Activated B cell treated with CpG ODN at 0.5 μM for 24 hours (primary cell): Measurements from ENCODE around the gene RPL7A. TPM values are rescaled to one million over a fixed set of nuclear protein-coding genes. Genes with fewer than 3 reads are reported as not detected.

Experiments used
- ATAC-seq: fragments of 200-7000 bp; cut with Tn5 transposase; one replicate; pipeline ENCODE4 v1.10.0; 2021; ENCODE audit warnings: low read depth, mild to moderate bottlenecking, moderate library complexity
- CTCF ChIA-PET: fragments of 350-600 bp; sonication (Branson Sonifier 250); formaldehyde crosslinking; loops from one replicate; lab custom pipeline; 2021; ENCODE audit warnings: antibody characterized with exemption; lab: Charles Lee
- POLR2A ChIA-PET: fragments of 350-600 bp; sonication (Branson Sonifier 250); formaldehyde crosslinking; loops from one replicate; lab custom pipeline; 2021; ENCODE audit warnings: antibody characterized with exemption; lab: Charles Lee
- DNase-seq: peaks from one replicate; pipeline ENCODE4 v3.0.0; 2022
- H3K27ac Mint-ChIP-seq: one replicate; pipeline ENCODE4 v1.8.0; 2020; ENCODE audit warnings: mixed read lengths
- H3K27me3 Mint-ChIP-seq: one replicate; pipeline ENCODE4 v1.8.0; 2021; ENCODE audit warnings: mixed read lengths
- H3K36me3 Mint-ChIP-seq: one replicate; pipeline ENCODE4 v1.8.0; 2021; ENCODE audit warnings: low read depth, mixed read lengths
- H3K4me1 Mint-ChIP-seq: one replicate; pipeline ENCODE4 v1.8.0; 2021; ENCODE audit warnings: mixed read lengths
- H3K4me3 Mint-ChIP-seq: one replicate; pipeline ENCODE4 v1.8.0; 2020; ENCODE audit warnings: mild to moderate bottlenecking, mixed read lengths
- H3K9me3 Mint-ChIP-seq: one replicate; pipeline ENCODE4 v1.8.0; 2020; ENCODE audit warnings: mixed read lengths
- intact Hi-C: fragments of 100-400 bp; cut with micrococcal nuclease; formaldehyde crosslinking; loops from one replicate; pipeline ENCODE4 v1.15.1; 2024
- total RNA-seq: library from RNA; stranded (reverse); gene quantifications from 2 replicates; pipeline ENCODE4 v1.2.3, GENCODE V29; 2022
- TF ChIP-seq, protein P1 (sequence below): fragments of 200-600 bp; IDR thresholded peaks from one replicate; pipeline ENCODE4 v1.8.0; 2022; ENCODE audit warnings: antibody characterized with exemption, mild to moderate bottlenecking

RPL7A gene
- total RNA-seq, 1 donor from 2014 or later, result 3,786 TPM

DNA sequence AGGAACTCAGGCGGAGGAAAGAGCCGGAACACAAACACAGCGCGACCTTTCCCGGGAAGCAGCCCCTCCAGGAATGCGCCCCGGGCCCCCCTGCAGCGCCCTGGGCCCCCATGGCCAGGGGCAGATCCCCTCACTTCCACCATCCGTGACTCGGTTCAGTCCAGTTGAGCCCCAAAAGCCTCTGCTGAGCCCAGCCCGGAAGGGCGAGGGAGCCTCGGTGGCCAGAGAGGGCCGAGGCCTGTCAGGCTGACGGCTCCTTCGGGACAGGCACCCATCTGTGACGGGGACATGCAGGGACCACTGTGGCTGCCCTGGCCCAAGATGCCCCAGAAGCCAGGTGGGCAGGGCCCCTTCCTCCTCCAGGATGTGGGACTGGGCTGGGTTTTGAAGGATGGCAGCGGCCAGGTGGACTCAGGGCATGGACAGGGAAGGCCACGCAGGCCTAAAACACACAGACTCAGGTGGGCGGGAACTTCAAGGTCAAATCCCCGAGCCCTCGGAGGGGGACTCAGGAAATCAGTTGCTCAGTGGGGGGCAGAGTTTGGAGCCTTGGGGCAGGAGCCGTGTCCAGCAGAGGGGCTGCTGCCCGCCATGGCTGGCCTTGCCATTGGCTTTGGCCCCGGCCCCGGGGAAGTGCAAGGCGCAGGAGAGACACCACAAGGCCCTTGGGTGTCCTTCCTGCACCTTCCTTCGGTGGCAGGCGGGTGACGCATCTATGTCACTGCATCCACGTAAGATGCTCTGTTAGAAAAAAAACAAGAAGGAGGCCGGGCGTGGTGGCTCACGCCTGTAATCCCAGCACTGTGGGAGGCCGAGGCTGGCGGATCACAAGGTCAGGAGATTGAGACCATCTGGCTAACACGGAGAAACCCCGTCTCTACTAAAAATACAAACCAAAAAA is 43.3 kb upstream of the RPL7A start:
- H3K27ac Mint-ChIP-seq, result no peak overlapping the region
- TF ChIP-seq, protein P1, sequence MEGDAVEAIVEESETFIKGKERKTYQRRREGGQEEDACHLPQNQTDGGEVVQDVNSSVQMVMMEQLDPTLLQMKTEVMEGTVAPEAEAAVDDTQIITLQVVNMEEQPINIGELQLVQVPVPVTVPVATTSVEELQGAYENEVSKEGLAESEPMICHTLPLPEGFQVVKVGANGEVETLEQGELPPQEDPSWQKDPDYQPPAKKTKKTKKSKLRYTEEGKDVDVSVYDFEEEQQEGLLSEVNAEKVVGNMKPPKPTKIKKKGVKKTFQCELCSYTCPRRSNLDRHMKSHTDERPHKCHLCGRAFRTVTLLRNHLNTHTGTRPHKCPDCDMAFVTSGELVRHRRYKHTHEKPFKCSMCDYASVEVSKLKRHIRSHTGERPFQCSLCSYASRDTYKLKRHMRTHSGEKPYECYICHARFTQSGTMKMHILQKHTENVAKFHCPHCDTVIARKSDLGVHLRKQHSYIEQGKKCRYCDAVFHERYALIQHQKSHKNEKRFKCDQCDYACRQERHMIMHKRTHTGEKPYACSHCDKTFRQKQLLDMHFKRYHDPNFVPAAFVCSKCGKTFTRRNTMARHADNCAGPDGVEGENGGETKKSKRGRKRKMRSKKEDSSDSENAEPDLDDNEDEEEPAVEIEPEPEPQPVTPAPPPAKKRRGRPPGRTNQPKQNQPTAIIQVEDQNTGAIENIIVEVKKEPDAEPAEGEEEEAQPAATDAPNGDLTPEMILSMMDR, result no peak
- DNase-seq, result no peak

DNA sequence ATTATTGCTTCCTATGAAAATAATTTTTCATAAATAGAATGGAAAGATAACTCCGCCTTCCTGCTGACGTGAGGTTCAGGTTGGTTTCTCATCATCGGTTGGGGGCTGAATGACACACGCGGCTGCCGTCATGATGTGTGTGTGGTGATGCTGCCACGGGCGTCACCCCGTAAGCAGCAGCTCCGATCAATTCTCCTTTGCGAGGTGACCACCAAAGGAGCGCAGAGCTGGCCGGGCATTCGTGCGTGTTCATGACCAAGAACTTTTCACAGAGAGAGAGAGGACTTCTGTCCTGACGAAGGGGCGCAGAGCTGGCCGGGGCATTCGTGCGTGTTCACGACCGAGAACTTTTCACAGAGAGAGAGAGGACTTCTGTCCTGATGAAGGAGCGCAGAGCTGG is 42.3 kb upstream of the RPL7A start:
- POLR2A ChIA-PET, result no interaction called here
- CTCF ChIA-PET, result no interaction called here
- Mint-ChIP-seq H3K4me3 (no peak overlapping the region), H3K27me3 (peaks cover 14% of the 10 kb centered on the region), H3K4me1 (no peaks in the 10 kb centered on the region), H3K27ac (no peak overlapping the region), H3K36me3 (no peaks in the 10 kb centered on the region), H3K9me3 (no peaks in the 10 kb centered on the region)
- intact Hi-C loops, result no loop called here
- no peak for ATAC-seq
- DNase-seq, result no peak
- TF ChIP-seq, protein P1, result no peak

More for the DNA sequence above, 43.3 kb upstream of the RPL7A start:
- Mint-ChIP-seq H3K36me3 (no peaks in the 10 kb centered on the region), H3K27me3 (peaks cover 10% of the 10 kb centered on the region), H3K4me3 (no peak overlapping the region), H3K4me1 (no peaks in the 10 kb centered on the region), H3K9me3 (no peaks in the 10 kb centered on the region)
- POLR2A ChIA-PET, result no interaction called here
- CTCF ChIA-PET, result no interaction called here
- no peak for ATAC-seq
- intact Hi-C loops, result no loop called here

DNA sequence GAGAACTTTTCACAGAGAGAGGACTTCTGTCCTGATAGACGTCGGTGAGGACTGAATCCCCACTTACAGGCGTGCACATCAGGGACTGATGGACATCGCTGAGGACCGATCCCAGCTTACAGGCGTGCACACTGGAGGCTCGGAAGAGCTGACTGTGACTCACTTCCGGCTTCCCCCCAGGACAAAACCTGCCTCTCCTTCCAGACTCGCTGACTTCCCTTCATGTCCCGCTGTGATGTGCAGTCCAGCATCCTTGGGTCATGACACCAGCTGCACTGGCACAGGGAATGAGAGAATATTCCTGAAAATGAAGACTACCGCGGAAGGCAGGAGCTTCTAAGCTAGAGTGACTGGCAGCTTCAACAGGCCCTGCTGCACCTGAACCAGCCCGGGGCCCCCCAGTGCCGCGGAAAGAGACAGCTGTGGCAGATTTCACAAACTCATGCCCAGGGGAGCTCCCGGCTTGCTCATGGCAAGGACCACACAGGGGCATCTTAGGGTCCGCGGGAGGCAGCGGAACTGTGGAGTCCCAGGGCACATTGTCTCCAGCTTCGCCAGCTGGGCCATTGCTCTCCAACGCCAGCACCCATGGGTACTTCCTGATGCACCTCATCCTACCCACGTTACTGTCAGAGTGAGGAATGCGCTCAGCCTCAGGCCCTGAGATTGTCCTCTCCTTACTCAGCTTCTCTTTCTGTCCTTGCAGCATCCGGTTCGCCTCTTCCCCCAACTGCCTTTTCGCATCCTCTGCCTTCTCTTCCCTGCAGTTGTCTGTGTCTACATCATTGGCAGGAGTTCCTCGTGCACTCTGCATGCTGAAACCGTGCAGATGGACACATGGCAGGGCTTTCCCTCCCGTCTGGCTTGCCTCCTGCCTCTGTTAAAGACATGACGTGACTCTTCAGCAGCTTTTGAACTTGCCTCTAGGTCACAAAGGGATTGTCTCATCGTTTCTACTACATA is 41.5 kb upstream of the RPL7A start:
- TF ChIP-seq, protein P1, result no peak
- DNase-seq (no peak), ATAC-seq (no peak)
- no peaks in the 10 kb centered on the region for H3K36me3 Mint-ChIP-seq
- CTCF ChIA-PET, result no interaction called here
- H3K27me3 Mint-ChIP-seq, result peaks cover 16% of the 10 kb centered on the region
- H3K27ac Mint-ChIP-seq, result no peak overlapping the region
- no peaks in the 10 kb centered on the region for H3K4me1 Mint-ChIP-seq
- no peaks in the 10 kb centered on the region for H3K9me3 Mint-ChIP-seq
- H3K4me3 Mint-ChIP-seq, result no peak overlapping the region
- POLR2A ChIA-PET, result no interaction called here
- intact Hi-C loops, result no loop called here

DNA sequence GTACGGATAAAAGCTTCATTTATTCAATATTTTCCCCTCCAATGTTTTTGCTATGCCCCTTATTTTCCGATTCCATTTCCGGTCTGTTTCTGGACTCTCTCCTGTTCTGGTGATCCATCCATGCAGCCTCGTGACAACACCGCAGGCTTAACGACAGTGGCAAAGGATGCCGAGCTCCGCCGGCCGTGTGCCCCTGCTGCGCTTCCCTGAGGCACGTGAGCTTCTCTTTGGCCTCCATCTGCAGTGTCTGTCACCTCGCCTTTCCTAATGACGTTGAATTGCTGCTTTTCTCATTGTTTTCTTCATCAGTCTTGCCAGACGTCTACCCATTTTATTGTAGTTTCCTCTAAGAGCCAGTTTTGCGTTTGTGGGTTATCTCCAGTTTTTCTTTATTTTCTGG is 40.7 kb upstream of the RPL7A start:
- intact Hi-C loops, result no loop called here
- Mint-ChIP-seq H3K27ac (no peak overlapping the region), H3K27me3 (peaks cover 16% of the 10 kb centered on the region), H3K9me3 (no peaks in the 10 kb centered on the region), H3K4me1 (no peaks in the 10 kb centered on the region), H3K36me3 (no peaks in the 10 kb centered on the region), H3K4me3 (no peak overlapping the region)
- ChIA-PET POLR2A (no interaction called here), CTCF (no interaction called here)
- no peak for ATAC-seq
- DNase-seq, result no peak
- TF ChIP-seq, protein P1, result no peak

DNA sequence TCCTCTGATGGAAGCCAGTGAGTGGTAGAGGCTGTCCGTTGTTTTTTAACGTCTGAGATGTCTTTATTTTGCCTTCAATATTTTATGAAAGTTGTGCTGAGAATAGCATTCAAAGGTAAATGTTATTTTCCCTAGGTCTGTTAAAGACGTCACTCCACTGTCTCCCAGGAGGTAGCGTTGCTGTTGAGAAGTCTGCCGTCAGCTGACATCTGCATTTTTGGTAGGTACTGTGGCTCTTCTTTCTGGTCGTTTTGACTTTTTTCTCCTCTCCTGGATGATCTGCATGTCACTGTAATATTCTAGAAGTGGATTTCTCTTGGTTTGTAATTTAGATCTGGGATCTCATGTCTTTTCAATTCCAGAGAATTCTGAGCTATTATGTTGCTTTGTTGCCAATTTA is 38.4 kb upstream of the RPL7A start:
- intact Hi-C loops, result no loop called here
- TF ChIP-seq, protein P1, result no peak
- Mint-ChIP-seq H3K4me1 (no peaks in the 10 kb centered on the region), H3K9me3 (no peaks in the 10 kb centered on the region), H3K27ac (no peak overlapping the region), H3K27me3 (peaks cover 16% of the 10 kb centered on the region), H3K4me3 (no peak overlapping the region), H3K36me3 (no peaks in the 10 kb centered on the region)
- ChIA-PET CTCF (no interaction called here), POLR2A (no interaction called here)
- ATAC-seq (no peak), DNase-seq (no peak)
